Tibial artery (tissue), 4 donors: ENCODE measurements around the gene RIN3.

Source experiments
- DNase-seq, 2 donors: peaks; one replicate each; pipeline ENCODE4 v3.0.0-alpha.2; 2019
- H3K27ac ChIP-seq, 2 donors: fragments of 200-600 bp; sonication (generic) in 1 of 2; 1 replicate in 1 of 2; 2 replicates in 1 of 2; pipeline ENCODE4 v1.5.1; 2018 to 2019; ENCODE audit warnings: mild to moderate bottlenecking in 1 of 2
- H3K27me3 ChIP-seq, 2 donors: fragments of 200-600 bp; sonication (generic) in 1 of 2; one replicate each; pipeline versions ENCODE4 v1.5.1 to v1.6.0; 2016 to 2019
- H3K36me3 ChIP-seq, 3 donors: fragments of 200-600 bp; sonication (generic) in 2 of 3; one replicate each; pipeline ENCODE4 v1.5.1; 2016 to 2019; ENCODE audit warnings: mild to moderate bottlenecking in 2 of 3
- H3K4me1 ChIP-seq, 4 donors: fragments of 200-600 bp; sonication (generic) in 2 of 4; 1 replicate in 3 of 4; 2 replicates in 1 of 4; pipeline ENCODE4 v1.5.1; 2016 to 2019
- H3K4me3 ChIP-seq, 2 donors: fragments of 200-600 bp; sonication (generic) in 1 of 2; 1 replicate in 1 of 2; 2 replicates in 1 of 2; pipeline ENCODE4 v1.5.1; 2018 to 2019; ENCODE audit warnings: mild to moderate bottlenecking in 2 of 2
- H3K9me3 ChIP-seq, 3 donors: fragments of 200-600 bp; sonication (generic) in 1 of 3; one replicate each; pipeline ENCODE4 v1.5.1; 2016 to 2019
- CTCF ChIP-seq, 2 experiments: fragments of 200-600 bp in 1 of 2; fragments of 450-650 bp in 1 of 2; IDR thresholded peaks; one replicate each; pipeline ENCODE4 v1.5.1; 2017 to 2019; ENCODE audit warnings: antibody characterized with exemption in 2 of 2, mild to moderate bottlenecking in 1 of 2, moderate library complexity in 1 of 2
- intact Hi-C: fragments of 100-400 bp; cut with DNase I; formaldehyde crosslinking; loops from one replicate; pipeline ENCODE4 v1.15.0; 2023; ENCODE audit warnings: low total_unique reads

Gene RIN3

GRCh38 chr14:92626041-92626440 is 112.5 kb downstream of the RIN3 start:
- H3K4me3 ChIP-seq = no peak overlapping the region
- no peaks in the 10 kb centered on the region for H3K27me3 ChIP-seq
- intact Hi-C loops = no loop called here
- DNase-seq = no peak
- TF ChIP-seq CTCF (IDR thresholded peaks at IDR 0.05) = no peak
- no peaks in the 10 kb centered on the region for H3K4me1 ChIP-seq
- H3K36me3 ChIP-seq = peaks cover 6 to 20% (median 15%) of the 10 kb centered on the region in 3 donors
- peaks cover 3 to 15% (median 14%) of the 10 kb centered on the region in 3 donors for H3K9me3 ChIP-seq
- no peak overlapping the region for H3K27ac ChIP-seq

- no peaks in the 10 kb centered on the region for H3K4me1 ChIP-seq
- H3K27ac ChIP-seq = no peak overlapping the region
- peaks cover 3 to 14% (median 9%) of the 10 kb centered on the region in 3 donors for H3K9me3 ChIP-seq
- no peaks in the 10 kb centered on the region for H3K27me3 ChIP-seq
- intact Hi-C loops = no loop called here
- H3K36me3 ChIP-seq = peaks cover 6 to 13% (median 8%) of the 10 kb centered on the region in 3 donors
- no peak for TF ChIP-seq CTCF (IDR thresholded peaks at IDR 0.05)
- no peak for DNase-seq
- H3K4me3 ChIP-seq = no peak overlapping the region
These were observed 114.2 kb downstream of the RIN3 start for GRCh38 chr14:92627707-92628215.

DNA sequence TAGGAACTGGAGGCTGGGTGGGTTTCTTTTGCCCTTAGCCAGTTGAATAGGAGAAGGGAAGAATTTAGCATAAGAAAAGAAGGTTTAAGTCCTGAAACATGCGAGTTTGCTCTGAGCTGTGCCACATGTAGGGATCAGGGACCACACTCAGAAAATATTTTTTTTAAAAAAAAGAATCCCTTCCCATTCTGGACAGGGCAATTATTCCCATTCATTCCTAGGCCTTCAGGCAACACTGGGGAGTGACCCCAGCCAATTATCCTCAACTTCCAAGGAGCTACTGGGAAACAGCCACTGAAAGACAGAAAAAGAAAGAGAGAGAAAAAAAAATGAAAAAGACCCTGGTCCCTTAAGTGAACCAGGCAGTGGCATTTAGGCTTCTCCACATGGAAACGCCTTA is 115.1 kb downstream of the RIN3 start:
- Histone ChIP-seq H3K9me3 (peaks cover 3 to 14% (median 9%) of the 10 kb centered on the region in 3 donors), H3K27me3 (no peaks in the 10 kb centered on the region), H3K27ac (no peak overlapping the region), H3K36me3 (peaks cover 6 to 13% (median 8%) of the 10 kb centered on the region in 3 donors), H3K4me3 (no peak overlapping the region), H3K4me1 (peaks cover 0 to 9% (median 0%) of the 10 kb centered on the region in 4 donors)
- intact Hi-C loops = no loop called here
- TF ChIP-seq CTCF (IDR thresholded peaks at IDR 0.05) = no peak
- DNase-seq = no peak

GRCh38 chr14:92630367-92630766 is 116.8 kb downstream of the RIN3 start:
- no peak for TF ChIP-seq CTCF (IDR thresholded peaks at IDR 0.05)
- peaks cover 6 to 13% (median 8%) of the 10 kb centered on the region in 3 donors for H3K36me3 ChIP-seq
- no peak for DNase-seq
- H3K9me3 ChIP-seq = peaks cover 3 to 14% (median 9%) of the 10 kb centered on the region in 3 donors
- H3K27ac ChIP-seq = no peak overlapping the region
- H3K27me3 ChIP-seq = no peaks in the 10 kb centered on the region
- intact Hi-C loops = no loop called here
- no peak overlapping the region for H3K4me3 ChIP-seq
- peaks cover 0 to 10% (median 0%) of the 10 kb centered on the region in 4 donors for H3K4me1 ChIP-seq

DNA sequence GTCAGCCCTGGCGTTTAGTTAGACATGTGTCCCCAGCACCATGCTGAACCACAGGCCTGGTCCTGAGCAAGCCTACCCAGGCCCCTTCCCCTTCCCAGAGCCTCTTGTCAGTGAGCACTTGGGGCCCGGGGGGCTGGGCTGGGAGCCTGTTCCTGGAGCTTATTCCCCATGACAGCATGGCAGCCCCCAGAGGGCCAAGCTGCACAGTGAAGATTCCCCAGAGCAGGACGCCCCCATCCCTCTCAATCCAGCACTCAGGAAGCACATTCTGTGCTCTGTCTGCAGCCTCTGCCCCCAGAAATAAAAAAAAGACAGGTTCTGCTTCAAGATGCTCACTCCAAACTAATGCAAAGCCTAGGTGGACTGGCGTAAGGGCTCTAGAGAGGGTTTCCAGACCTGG is 117.5 kb downstream of the RIN3 start:
- Histone ChIP-seq H3K27ac (no peak overlapping the region), H3K4me3 (no peak overlapping the region), H3K9me3 (peaks cover 3 to 14% (median 9%) of the 10 kb centered on the region in 3 donors), H3K27me3 (no peaks in the 10 kb centered on the region), H3K4me1 (peaks cover 0 to 10% (median 0%) of the 10 kb centered on the region in 4 donors), H3K36me3 (peaks cover 6 to 13% (median 8%) of the 10 kb centered on the region in 3 donors)
- intact Hi-C loops = no loop called here
- DNase-seq = no peak
- TF ChIP-seq CTCF (IDR thresholded peaks at IDR 0.05) = no peak
